Measurements from ENCODE around the gene KIF22. TPM values are rescaled to one million over a fixed set of nuclear protein-coding genes. Genes with fewer than 3 reads are reported as not detected.

KIF22 gene
- total and polyA plus RNA-seq, 9 of the 15 experiments (the other 6 are each of a cell fraction or from before 2014, with no cell fraction given): 8.7 to 232 (median 131) TPM

DNA sequence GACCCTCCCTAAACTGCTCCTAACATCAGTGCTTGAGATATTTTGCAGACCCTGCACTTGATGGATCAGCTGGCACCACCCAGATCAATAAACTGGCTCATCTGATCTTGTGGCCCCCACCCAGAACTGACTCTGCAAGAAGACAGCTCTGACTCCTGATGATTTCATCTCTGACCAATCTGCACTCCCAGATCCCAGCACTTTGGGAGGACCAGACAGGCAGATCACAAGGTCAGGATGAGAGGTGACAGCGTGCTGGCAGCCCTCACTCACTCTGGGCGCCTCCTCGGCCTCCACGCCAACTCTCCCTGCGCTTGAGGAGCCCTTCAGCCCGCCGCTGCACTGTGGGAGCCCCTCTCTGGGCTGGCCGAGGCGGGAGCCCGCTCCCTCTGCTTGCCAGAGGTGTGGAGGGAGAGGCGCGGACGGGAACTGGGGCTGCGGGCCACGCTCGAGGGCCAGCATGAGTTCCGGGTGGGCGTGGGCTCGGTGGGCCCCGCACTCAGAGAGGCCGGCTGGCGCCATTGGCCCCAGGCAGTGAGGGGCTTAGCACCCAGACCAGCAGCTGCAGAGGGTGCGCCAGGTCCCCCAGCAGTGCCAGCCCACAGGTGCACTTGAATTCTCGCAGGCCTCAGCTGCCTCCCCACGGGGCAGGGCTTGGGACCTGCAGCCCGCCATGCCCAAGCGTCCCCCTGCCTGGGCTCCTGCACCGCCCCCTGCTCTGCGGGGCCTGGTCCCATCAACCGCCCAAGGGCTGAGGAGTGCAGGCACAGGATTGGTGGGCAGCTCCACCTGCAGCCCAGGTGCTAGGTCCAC lies 42.4 kb upstream of the KIF22 start:
- Histone ChIP-seq H3K27ac (ENCODE audit: extremely low read depth, low read depth, low read length) (no peak overlapping the region), H3K9me1 (ENCODE audit: control insufficient read depth, insufficient read depth, low read length) (no peaks in the 10 kb centered on the region), H2AFZ (ENCODE audit: low read depth, low read length) (no peak overlapping the region), H3K4me3 (no peak overlapping the region), H3K9me3 (replicated peaks; ENCODE audit: control insufficient read depth, insufficient read depth, low read depth, low read length) (0 out of 2 replicates have a peak, but pooled peaks cover 2% of the 10 kb centered on the region), H3K4me1 (replicated peaks in 1 of 2; ENCODE audit: control insufficient read depth in 2 of 2, insufficient read depth in 2 of 2, low read length in 2 of 2) (peaks cover 0 to 18% of the 10 kb centered on the region in 2 experiments; a peak in 3 of 5 replicates), H3K36me3 (ENCODE audit: control insufficient read depth, insufficient read depth, low read length) (no peaks in the 10 kb centered on the region), H3K4me2 (ENCODE audit: insufficient read depth, low read length) (no peak overlapping the region), H3K9ac (ENCODE audit: insufficient read depth in 1 of 2, low read depth in 2 of 2, low read length in 2 of 2) (no peak overlapping the region), H3K79me2 (ENCODE audit: control insufficient read depth, insufficient read depth, low read length) (no peaks in the 10 kb centered on the region), H4K20me1 (replicated peaks; ENCODE audit: control insufficient read depth, insufficient read depth, low read length) (no peaks in the 10 kb centered on the region), H3K27me3 (ENCODE audit: control insufficient read depth in 2 of 2, insufficient read depth in 2 of 2, low read length in 2 of 2) (no peaks in the 10 kb centered on the region)
- BruUV-seq (replicated peaks): no TSS peak
- in situ Hi-C loops (cut with MboI): no loop called here
- ATAC-seq (no peak), DNase-seq (ENCODE audit: extremely low read depth in 1 of 4, low spot score in 3 of 4) (no peak), FAIRE-seq (no peak)
- POLR2A ChIA-PET: interaction anchor here (0.6 to 1.0 kb wide), 3 partner anchors 9 to 129 kb away, joined by 3 read pairs; no protein-coding TSS in a partner anchor
- TF ChIP-seq, protein P1, sequence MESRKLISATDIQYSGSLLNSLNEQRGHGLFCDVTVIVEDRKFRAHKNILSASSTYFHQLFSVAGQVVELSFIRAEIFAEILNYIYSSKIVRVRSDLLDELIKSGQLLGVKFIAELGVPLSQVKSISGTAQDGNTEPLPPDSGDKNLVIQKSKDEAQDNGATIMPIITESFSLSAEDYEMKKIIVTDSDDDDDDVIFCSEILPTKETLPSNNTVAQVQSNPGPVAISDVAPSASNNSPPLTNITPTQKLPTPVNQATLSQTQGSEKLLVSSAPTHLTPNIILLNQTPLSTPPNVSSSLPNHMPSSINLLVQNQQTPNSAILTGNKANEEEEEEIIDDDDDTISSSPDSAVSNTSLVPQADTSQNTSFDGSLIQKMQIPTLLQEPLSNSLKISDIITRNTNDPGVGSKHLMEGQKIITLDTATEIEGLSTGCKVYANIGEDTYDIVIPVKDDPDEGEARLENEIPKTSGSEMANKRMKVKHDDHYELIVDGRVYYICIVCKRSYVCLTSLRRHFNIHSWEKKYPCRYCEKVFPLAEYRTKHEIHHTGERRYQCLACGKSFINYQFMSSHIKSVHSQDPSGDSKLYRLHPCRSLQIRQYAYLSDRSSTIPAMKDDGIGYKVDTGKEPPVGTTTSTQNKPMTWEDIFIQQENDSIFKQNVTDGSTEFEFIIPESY (CRISPR knock-in tag; IDR thresholded peaks at IDR 0.05): peak; percentile 74; the same call in 1 of the 2 replicates
- 0 out of 2 replicates have a peak, but pooled peaks have one; percentile 42 for TF ChIP-seq HLTF (IDR thresholded peaks at IDR 0.05)
- no peak for TF ChIP-seq NBN (IDR thresholded peaks at IDR 0.05; ENCODE audit: low read depth)
- no peak for TF ChIP-seq ZNF217 (CRISPR knock-in tag; IDR thresholded peaks at IDR 0.05)
- CTCF ChIA-PET (ENCODE audit: low intra/inter-chr PET ratio): no interaction called here
- 76% methylated on average over 21 of the region's 30 CpGs for WGBS (ENCODE audit: insufficient coverage, low coverage, missing lambda C conversion rate)
- intact Hi-C loops (cut with micrococcal nuclease): no loop called here

Data from K562 (cell line).